WERI-Rb-1 (cell line): ENCODE data around the gene SNX4.

ENCODE experiments used
- DNase-seq: peaks from one replicate; pipeline ENCODE4 v3.0.0-alpha.2; 2020
- H3K27ac ChIP-seq: fragments of 250-450 bp; sonication (Bioruptor Pico); 2 replicates; pipeline ENCODE4 v1.5.1; 2020; ENCODE audit warnings: mild to moderate bottlenecking, moderate library complexity
- H3K27me3 ChIP-seq: fragments of 250-450 bp; sonication (Bioruptor Pico); 2 replicates; pipeline ENCODE4 v1.5.1; 2021; ENCODE audit warnings: mild to moderate bottlenecking, low read depth, moderate library complexity; ENCODE audit not compliant: insufficient read depth, severe bottlenecking
- H3K36me3 ChIP-seq: fragments of 250-450 bp; sonication (Bioruptor Pico); 2 replicates; pipeline ENCODE4 v1.5.1; 2020; ENCODE audit warnings: mild to moderate bottlenecking, moderate library complexity
- H3K4me3 ChIP-seq: 2 replicates; pipeline ENCODE4 v1.5.1; 2011; ENCODE audit warnings: low read depth, mild to moderate bottlenecking, control low read depth, low read length
- H3K9me3 ChIP-seq: fragments of 250-450 bp; sonication (Bioruptor Pico); 2 replicates; pipeline ENCODE4 v1.5.1; 2021; ENCODE audit warnings: mild to moderate bottlenecking, moderate library complexity; ENCODE audit not compliant: severe bottlenecking
- CTCF ChIP-seq: IDR thresholded peaks from 2 replicates; pipeline ENCODE4 v1.5.1; 2011; ENCODE audit warnings: low read depth, mild to moderate bottlenecking, control low read depth, inconsistent platforms, low read length

The SNX4 gene

GRCh38 chr3:125515421-125515820, 4.6 kb downstream of the SNX4 start:
- H3K9me3 ChIP-seq, result no peaks in the 10 kb centered on the region
- DNase-seq, result no peak
- H3K27ac ChIP-seq, result no peak overlapping the region
- no peak for TF ChIP-seq CTCF
- H3K27me3 ChIP-seq, result no peaks in the 10 kb centered on the region
- peaks cover 47% of the 10 kb centered on the region for H3K36me3 ChIP-seq
- H3K4me3 ChIP-seq, result no peak overlapping the region

DNA sequence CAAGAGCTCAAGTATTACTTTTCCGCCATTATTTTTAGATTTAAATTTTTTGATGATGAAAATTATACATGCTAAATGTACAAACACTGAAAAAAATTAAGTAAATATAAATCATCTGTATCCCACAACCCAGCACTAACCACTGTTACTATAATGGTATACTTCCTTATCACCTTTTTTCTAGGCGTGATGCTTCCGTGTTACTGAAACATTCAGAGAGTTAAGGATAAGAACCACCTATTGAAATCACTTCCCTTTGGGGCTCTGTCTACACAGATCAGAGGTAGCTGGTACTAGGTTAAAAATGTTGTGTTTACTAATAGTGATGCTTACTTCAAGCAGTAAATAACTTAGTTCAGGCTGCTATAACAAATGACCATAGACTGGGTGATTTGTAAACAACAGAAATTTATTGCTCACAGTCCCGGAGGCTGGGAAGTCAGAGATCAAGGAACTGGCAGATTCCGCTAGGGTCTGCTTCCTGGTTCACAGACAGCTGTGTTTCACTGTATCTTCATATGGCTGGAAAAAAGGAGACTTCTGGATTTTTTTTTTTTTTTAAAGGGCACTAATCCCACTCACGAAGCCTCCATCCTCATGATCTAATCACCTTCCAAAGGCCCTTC, 6.4 kb downstream of the SNX4 start:
- peaks cover 49% of the 10 kb centered on the region for H3K36me3 ChIP-seq
- no peak overlapping the region for H3K27ac ChIP-seq
- TF ChIP-seq CTCF, result no peak
- no peaks in the 10 kb centered on the region for H3K27me3 ChIP-seq
- H3K4me3 ChIP-seq, result no peak overlapping the region
- no peaks in the 10 kb centered on the region for H3K9me3 ChIP-seq
- no peak for DNase-seq

DNA sequence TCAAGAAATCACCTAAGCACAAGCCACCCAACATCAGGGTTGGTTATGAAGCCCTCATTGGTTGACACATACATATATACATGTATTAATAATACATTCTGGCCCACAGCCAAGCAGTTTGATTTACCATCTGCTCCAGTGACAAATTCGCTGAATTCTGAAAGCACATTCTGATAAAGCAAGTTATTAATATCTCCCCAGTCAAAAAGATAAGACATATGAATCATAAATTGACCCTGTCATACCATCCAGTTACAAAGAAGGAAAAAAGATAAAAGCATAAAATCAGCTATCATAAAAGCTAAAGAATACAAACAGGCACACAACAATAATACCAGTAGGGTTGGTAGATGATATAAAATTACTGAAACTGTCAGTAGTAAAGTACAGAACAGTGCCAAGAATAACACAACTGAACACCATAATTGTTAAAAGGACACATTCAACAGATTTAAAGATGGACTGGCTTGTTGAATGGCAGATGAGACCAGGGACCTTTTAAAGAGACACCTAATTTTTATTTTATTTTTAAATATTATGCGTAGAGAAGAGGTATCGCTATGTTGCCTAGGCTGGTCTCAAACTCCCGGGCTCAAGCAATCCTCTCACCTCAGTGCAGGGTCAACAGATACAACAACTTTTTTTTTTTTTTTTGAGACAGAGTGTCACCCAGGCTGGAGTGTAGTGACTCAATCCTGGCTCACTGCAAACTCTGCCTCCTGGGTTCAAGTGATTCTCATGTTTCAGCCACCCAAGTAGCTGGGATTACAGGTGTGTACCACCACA, 7.7 kb downstream of the SNX4 start:
- Histone ChIP-seq H3K9me3 (no peaks in the 10 kb centered on the region), H3K4me3 (no peak overlapping the region), H3K36me3 (peaks cover 46% of the 10 kb centered on the region), H3K27me3 (no peaks in the 10 kb centered on the region), H3K27ac (no peak overlapping the region)
- DNase-seq, result no peak
- no peak for TF ChIP-seq CTCF

- DNase-seq, result no peak
- Histone ChIP-seq H3K27me3 (no peaks in the 10 kb centered on the region), H3K4me3 (no peak overlapping the region), H3K9me3 (no peaks in the 10 kb centered on the region), H3K27ac (no peak overlapping the region), H3K36me3 (peaks cover 42% of the 10 kb centered on the region)
- TF ChIP-seq CTCF, result no peak
These were observed 8.4 kb downstream of the SNX4 start for GRCh38 chr3:125511420-125512118.

- Histone ChIP-seq H3K27ac (no peak overlapping the region), H3K36me3 (peaks cover 42% of the 10 kb centered on the region), H3K9me3 (no peaks in the 10 kb centered on the region), H3K27me3 (no peaks in the 10 kb centered on the region), H3K4me3 (no peak overlapping the region)
- no peak for TF ChIP-seq CTCF
- no peak for DNase-seq
These were observed 12.9 kb downstream of the SNX4 start for GRCh38 chr3:125507128-125507527.
